ENCODE data around the gene TIMM29. TPM values are rescaled to one million over a fixed set of nuclear protein-coding genes. Genes with fewer than 3 reads are reported as not detected.

The TIMM29 gene
- total and polyA plus RNA-seq, 9 of the 15 experiments (the other 6 are each of a cell fraction or from before 2014, with no cell fraction given): 2.4 to 29.4 (median 16.3) TPM

DNA sequence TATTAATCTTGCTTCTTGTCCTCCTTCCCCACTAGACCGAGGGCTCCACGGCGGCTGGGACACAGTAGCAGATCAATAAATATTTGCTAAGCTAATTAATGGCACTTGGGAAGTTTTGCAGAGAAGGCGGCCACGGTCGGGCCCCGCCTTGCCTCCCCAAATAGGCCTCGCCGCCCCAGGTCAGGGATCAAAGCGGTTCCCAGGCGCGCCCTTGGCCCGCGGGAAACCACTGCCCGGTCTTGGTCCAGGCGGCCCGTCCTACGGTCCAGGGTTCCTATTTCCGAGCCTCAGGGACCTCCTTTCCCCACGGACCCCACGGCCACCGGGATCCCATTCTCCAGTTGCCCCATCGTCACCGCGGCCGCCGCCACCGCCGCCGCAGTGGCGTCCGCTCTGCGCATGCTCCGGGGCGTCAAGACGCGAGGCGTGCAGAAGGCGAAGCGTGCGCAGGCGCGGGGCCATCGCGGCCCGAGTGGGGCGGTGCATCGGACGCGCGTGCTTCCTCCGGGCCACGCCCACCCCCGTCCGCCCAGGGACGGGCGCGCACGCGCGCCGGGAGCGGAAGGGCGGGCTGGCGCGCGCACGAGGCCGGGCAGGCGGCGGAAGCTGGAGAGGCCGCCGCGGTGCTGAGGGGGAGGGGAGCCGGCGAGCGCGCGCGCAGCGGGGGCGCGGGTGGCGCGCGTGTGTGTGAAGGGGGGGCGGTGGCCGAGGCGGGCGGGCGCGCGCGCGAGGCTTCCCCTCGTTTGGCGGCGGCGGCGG, 31.9 kb downstream of the TIMM29 start, which contains the start of gene SMARCA4 (continued):
- TF ChIP-seq KLF10 (CRISPR knock-in tag; IDR thresholded peaks at IDR 0.05) (no peak), ZNF175 (CRISPR knock-in tag; IDR thresholded peaks at IDR 0.05; ENCODE audit: low read depth) (peak; percentile 98), PHF20 (IDR thresholded peaks at IDR 0.05; ENCODE audit: partially characterized antibody) (peak; percentile 90), ZNF134 (CRISPR knock-in tag; conservative IDR thresholded peaks at IDR 0.05) (no peak), ZKSCAN3 (CRISPR knock-in tag; IDR thresholded peaks at IDR 0.05) (no peak), ZBTB8A (IDR thresholded peaks at IDR 0.05; ENCODE audit: partially characterized antibody) (no peak), STAT5B (CRISPR knock-in tag; IDR thresholded peaks at IDR 0.05) (no peak), TAL1 (IDR thresholded peaks at IDR 0.05) (0 out of 2 replicates have a peak, but pooled peaks have one; percentile 2), NCOA1 (IDR thresholded peaks at IDR 0.05; ENCODE audit: low read depth) (no peak)
- TF ChIP-seq, protein P1, sequence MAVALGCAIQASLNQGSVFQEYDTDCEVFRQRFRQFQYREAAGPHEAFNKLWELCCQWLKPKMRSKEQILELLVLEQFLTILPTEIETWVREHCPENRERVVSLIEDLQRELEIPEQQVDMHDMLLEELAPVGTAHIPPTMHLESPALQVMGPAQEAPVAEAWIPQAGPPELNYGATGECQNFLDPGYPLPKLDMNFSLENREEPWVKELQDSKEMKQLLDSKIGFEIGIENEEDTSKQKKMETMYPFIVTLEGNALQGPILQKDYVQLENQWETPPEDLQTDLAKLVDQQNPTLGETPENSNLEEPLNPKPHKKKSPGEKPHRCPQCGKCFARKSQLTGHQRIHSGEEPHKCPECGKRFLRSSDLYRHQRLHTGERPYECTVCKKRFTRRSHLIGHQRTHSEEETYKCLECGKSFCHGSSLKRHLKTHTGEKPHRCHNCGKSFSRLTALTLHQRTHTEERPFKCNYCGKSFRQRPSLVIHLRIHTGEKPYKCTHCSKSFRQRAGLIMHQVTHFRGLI (CRISPR knock-in tag; IDR thresholded peaks at IDR 0.05): peak; percentile 73; the same call in 1 of the 2 replicates
- TF ChIP-seq, protein P2, sequence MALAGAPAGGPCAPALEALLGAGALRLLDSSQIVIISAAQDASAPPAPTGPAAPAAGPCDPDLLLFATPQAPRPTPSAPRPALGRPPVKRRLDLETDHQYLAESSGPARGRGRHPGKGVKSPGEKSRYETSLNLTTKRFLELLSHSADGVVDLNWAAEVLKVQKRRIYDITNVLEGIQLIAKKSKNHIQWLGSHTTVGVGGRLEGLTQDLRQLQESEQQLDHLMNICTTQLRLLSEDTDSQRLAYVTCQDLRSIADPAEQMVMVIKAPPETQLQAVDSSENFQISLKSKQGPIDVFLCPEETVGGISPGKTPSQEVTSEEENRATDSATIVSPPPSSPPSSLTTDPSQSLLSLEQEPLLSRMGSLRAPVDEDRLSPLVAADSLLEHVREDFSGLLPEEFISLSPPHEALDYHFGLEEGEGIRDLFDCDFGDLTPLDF (CRISPR knock-in tag; IDR thresholded peaks at IDR 0.05): peak; percentile 77; the same call in 1 of the 2 replicates
- TF ChIP-seq, protein P3, sequence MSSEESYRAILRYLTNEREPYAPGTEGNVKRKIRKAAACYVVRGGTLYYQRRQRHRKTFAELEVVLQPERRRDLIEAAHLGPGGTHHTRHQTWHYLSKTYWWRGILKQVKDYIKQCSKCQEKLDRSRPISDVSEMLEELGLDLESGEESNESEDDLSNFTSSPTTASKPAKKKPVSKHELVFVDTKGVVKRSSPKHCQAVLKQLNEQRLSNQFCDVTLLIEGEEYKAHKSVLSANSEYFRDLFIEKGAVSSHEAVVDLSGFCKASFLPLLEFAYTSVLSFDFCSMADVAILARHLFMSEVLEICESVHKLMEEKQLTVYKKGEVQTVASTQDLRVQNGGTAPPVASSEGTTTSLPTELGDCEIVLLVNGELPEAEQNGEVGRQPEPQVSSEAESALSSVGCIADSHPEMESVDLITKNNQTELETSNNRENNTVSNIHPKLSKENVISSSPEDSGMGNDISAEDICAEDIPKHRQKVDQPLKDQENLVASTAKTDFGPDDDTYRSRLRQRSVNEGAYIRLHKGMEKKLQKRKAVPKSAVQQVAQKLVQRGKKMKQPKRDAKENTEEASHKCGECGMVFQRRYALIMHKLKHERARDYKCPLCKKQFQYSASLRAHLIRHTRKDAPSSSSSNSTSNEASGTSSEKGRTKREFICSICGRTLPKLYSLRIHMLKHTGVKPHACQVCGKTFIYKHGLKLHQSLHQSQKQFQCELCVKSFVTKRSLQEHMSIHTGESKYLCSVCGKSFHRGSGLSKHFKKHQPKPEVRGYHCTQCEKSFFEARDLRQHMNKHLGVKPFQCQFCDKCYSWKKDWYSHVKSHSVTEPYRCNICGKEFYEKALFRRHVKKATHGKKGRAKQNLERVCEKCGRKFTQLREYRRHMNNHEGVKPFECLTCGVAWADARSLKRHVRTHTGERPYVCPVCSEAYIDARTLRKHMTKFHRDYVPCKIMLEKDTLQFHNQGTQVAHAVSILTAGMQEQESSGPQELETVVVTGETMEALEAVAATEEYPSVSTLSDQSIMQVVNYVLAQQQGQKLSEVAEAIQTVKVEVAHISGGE (CRISPR knock-in tag; IDR thresholded peaks at IDR 0.05): peak in 1 of 3 experiments; percentile 95; a peak in 2 of 6 replicates
- TF ChIP-seq, protein P4, sequence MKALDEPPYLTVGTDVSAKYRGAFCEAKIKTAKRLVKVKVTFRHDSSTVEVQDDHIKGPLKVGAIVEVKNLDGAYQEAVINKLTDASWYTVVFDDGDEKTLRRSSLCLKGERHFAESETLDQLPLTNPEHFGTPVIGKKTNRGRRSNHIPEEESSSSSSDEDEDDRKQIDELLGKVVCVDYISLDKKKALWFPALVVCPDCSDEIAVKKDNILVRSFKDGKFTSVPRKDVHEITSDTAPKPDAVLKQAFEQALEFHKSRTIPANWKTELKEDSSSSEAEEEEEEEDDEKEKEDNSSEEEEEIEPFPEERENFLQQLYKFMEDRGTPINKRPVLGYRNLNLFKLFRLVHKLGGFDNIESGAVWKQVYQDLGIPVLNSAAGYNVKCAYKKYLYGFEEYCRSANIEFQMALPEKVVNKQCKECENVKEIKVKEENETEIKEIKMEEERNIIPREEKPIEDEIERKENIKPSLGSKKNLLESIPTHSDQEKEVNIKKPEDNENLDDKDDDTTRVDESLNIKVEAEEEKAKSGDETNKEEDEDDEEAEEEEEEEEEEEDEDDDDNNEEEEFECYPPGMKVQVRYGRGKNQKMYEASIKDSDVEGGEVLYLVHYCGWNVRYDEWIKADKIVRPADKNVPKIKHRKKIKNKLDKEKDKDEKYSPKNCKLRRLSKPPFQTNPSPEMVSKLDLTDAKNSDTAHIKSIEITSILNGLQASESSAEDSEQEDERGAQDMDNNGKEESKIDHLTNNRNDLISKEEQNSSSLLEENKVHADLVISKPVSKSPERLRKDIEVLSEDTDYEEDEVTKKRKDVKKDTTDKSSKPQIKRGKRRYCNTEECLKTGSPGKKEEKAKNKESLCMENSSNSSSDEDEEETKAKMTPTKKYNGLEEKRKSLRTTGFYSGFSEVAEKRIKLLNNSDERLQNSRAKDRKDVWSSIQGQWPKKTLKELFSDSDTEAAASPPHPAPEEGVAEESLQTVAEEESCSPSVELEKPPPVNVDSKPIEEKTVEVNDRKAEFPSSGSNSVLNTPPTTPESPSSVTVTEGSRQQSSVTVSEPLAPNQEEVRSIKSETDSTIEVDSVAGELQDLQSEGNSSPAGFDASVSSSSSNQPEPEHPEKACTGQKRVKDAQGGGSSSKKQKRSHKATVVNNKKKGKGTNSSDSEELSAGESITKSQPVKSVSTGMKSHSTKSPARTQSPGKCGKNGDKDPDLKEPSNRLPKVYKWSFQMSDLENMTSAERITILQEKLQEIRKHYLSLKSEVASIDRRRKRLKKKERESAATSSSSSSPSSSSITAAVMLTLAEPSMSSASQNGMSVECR (CRISPR knock-in tag; IDR thresholded peaks at IDR 0.05): peak; percentile 3; the same call in 1 of the 2 replicates
- TF ChIP-seq, protein P5, sequence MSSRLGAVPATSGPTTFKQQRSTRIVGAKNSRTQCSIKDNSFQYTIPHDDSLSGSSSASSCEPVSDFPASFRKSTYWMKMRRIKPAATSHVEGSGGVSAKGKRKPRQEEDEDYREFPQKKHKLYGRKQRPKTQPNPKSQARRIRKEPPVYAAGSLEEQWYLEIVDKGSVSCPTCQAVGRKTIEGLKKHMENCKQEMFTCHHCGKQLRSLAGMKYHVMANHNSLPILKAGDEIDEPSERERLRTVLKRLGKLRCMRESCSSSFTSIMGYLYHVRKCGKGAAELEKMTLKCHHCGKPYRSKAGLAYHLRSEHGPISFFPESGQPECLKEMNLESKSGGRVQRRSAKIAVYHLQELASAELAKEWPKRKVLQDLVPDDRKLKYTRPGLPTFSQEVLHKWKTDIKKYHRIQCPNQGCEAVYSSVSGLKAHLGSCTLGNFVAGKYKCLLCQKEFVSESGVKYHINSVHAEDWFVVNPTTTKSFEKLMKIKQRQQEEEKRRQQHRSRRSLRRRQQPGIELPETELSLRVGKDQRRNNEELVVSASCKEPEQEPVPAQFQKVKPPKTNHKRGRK (tag; IDR thresholded peaks at IDR 0.05): no peak

Data from K562 (cell line).